ENCODE results near the gene NOG. TPM values are rescaled to one million over a fixed set of nuclear protein-coding genes. Genes with fewer than 3 reads are reported as not detected.

Gene NOG
- total RNA-seq, 4 donors from 2014 or later, result 11.4 to 42.8 (median 14.1) TPM

- Histone ChIP-seq H3K36me3 (no peaks in the 10 kb centered on the region), H3K9me3 (no peaks in the 10 kb centered on the region), H3K27me3 (no peaks in the 10 kb centered on the region), H3K4me1 (no peaks in the 10 kb centered on the region), H3K4me3 (no peak overlapping the region), H3K27ac (no peak overlapping the region)
- 67 to 69% methylated on average over 1 of the region's 1 CpG for WGBS, 2 donors
- DNase-seq (ENCODE audit: low spot score in 2 of 2), result no peak
- no peak for TF ChIP-seq POLR2A (IDR thresholded peaks at IDR 0.05)
- TF ChIP-seq CTCF (IDR thresholded peaks at IDR 0.05), result no peak
- TF ChIP-seq EP300 (IDR thresholded peaks at IDR 0.05), result no peak
These were observed 29.9 kb downstream of the NOG start for GRCh38 chr17:56623383-56623782.

DNA sequence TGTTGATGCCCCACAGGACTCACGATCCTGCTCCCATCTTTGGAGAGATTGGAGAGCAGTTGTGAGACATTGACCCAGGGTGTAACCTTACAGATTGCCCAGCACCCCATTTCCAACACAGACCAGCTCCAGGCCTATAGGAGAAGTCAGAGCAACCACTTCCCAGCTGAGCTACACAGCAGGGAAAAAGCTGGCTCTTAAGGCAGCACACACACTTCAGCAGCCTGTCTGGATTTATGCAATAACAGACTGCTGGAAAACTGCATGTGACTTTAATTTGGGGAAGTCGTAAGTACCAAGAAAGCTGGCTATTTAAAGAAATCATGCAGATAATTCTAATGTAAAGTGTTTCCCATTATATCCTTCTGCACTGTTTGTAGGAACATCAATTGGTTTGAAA, 30.8 kb downstream of the NOG start:
- Histone ChIP-seq H3K9me3 (no peaks in the 10 kb centered on the region), H3K27ac (no peak overlapping the region), H3K27me3 (no peaks in the 10 kb centered on the region), H3K4me1 (no peaks in the 10 kb centered on the region), H3K4me3 (no peak overlapping the region), H3K36me3 (no peaks in the 10 kb centered on the region)
- TF ChIP-seq CTCF (IDR thresholded peaks at IDR 0.05), result no peak
- TF ChIP-seq POLR2A (IDR thresholded peaks at IDR 0.05), result no peak
- WGBS, 2 donors, result 57 to 63% methylated on average over 2 of the region's 2 CpGs
- no peak for DNase-seq (ENCODE audit: low spot score in 2 of 2)

GRCh38 chr17:56624912-56625311, 31.4 kb downstream of the NOG start:
- no peaks in the 10 kb centered on the region for H3K36me3 ChIP-seq
- TF ChIP-seq EP300 (IDR thresholded peaks at IDR 0.05) (no peak), POLR2A (IDR thresholded peaks at IDR 0.05) (no peak), CTCF (IDR thresholded peaks at IDR 0.05) (no peak)
- H3K27me3 ChIP-seq, result no peaks in the 10 kb centered on the region
- H3K4me3 ChIP-seq, result no peak overlapping the region
- DNase-seq (ENCODE audit: low spot score in 2 of 2), result no peak
- H3K9me3 ChIP-seq, result no peaks in the 10 kb centered on the region
- no peak overlapping the region for H3K27ac ChIP-seq
- WGBS, 2 donors, result 76 to 79% methylated on average over 4 of the region's 4 CpGs
- no peaks in the 10 kb centered on the region for H3K4me1 ChIP-seq

GRCh38 chr17:56629531-56630075, 36.1 kb downstream of the NOG start:
- WGBS, 2 donors, result 25 to 31% methylated on average over 7 of the region's 7 CpGs
- Histone ChIP-seq H3K9me3 (no peaks in the 10 kb centered on the region), H3K27me3 (no peaks in the 10 kb centered on the region), H3K4me3 (no peak overlapping the region), H3K36me3 (no peaks in the 10 kb centered on the region), H3K4me1 (no peaks in the 10 kb centered on the region), H3K27ac (no peak overlapping the region)
- DNase-seq (ENCODE audit: low spot score in 2 of 2), result no peak
- TF ChIP-seq POLR2A (IDR thresholded peaks at IDR 0.05) (no peak), CTCF (IDR thresholded peaks at IDR 0.05) (peak in 1 of 5 experiments; percentile 9)

DNA sequence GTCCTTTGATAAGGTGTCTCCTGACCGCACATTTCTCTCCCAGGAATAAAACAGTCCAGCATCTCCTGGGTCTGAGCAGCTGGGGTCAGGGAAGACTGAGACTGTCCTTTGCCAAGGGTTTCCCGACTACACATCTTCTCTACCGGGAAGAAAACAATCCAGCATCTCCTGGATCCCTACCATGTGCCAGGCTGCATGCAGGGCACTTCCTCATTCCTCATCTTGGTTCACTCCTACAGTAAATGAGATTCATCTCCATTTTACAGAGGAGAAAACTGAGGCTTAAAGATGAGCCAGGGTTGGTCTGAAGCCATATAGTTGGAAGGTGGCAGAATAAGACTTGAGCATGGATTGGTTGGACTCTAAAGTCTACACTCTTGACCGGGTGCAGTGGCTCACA, 36.7 kb downstream of the NOG start:
- Histone ChIP-seq H3K4me1 (no peaks in the 10 kb centered on the region), H3K27ac (no peak overlapping the region), H3K27me3 (no peaks in the 10 kb centered on the region), H3K4me3 (no peak overlapping the region), H3K9me3 (no peaks in the 10 kb centered on the region), H3K36me3 (no peaks in the 10 kb centered on the region)
- WGBS, 2 donors, result 79 to 86% methylated on average over 4 of the region's 4 CpGs
- TF ChIP-seq POLR2A (IDR thresholded peaks at IDR 0.05) (no peak), CTCF (IDR thresholded peaks at IDR 0.05) (no peak), EP300 (IDR thresholded peaks at IDR 0.05) (no peak)
- no peak for DNase-seq (ENCODE audit: low spot score in 2 of 2)

All from tibial nerve (tissue), 4 donors.